HCT116 (cell line): Measurements from ENCODE around the gene COL2A1. TPM values are rescaled to one million over a fixed set of nuclear protein-coding genes. Genes with fewer than 3 reads are reported as not detected.

Experiments used
- ATAC-seq: fragments of 200-7000 bp; cut with Tn5 transposase; 2 replicates; pipeline ENCODE4 v1.9.1; 2020; ENCODE audit warnings: mild to moderate bottlenecking, moderate library complexity
- BruUV-seq: library from RNA; stranded (reverse); fragments of 400-500 nt; replicated peaks from 2 replicates; lab custom pipeline; 2021; lab: Mats Ljungman, UMichigan
- CTCF ChIA-PET: fragments of 300-600 bp; sonication (Branson Sonifier 250); formaldehyde crosslinking; loops from one replicate; lab custom pipeline; 2021; ENCODE audit warnings: antibody characterized with exemption; lab: Charles Lee
- POLR2A ChIA-PET: fragments of 300-600, 350-600 bp; sonication (Branson Sonifier 250); formaldehyde crosslinking; loops from one replicate; lab custom pipeline; 2021; ENCODE audit warnings: antibody characterized with exemption; lab: Charles Lee
- RAD21 ChIA-PET, 2 experiments: fragments of 300-600 bp; sonication (Branson Sonifier 250); formaldehyde crosslinking; loops; one replicate each; lab custom pipeline; 2023; ENCODE audit warnings: low total read pairs in 2 of 2; ENCODE audit not compliant: uncharacterized antibody in 2 of 2, unreplicated experiment in 2 of 2, low non-redundant PET in 1 of 2; lab: Charles Lee
- DNase-seq: peaks from one replicate; pipeline ENCODE4 v3.0.0-alpha.2; 2010; ENCODE audit warnings: low read depth, low spot score
- H2AFZ ChIP-seq: fragments of 200-600 bp; shearing (Covaris generic), sonication (generic); 2 replicates; pipeline ENCODE4 v1.6.1; 2017; ENCODE audit warnings: low read depth, mixed run types, mixed read lengths, antibody characterized with exemption, low read length; ENCODE audit not compliant: poor library complexity, severe bottlenecking
- H3K27ac ChIP-seq: 2 replicates; pipeline ENCODE4 v1.5.1; 2012; ENCODE audit warnings: low read depth, low read length
- H3K27me3 ChIP-seq: fragments of 200-600 bp; sonication (generic); 2 replicates; pipeline ENCODE4 v1.6.1; 2016; ENCODE audit warnings: mixed run types, low read length, mixed read lengths; ENCODE audit not compliant: insufficient read depth
- H3K36me3 ChIP-seq, 2 experiments: fragments of 200-500 bp in 1 of 2; fragments of 200-600 bp in 1 of 2; sonication (Bioruptor generic) in 1 of 2; sonication (generic) in 1 of 2; 2 replicates each; pipeline versions ENCODE4 v1.5.1 to v1.6.1; 2014 to 2016; ENCODE audit warnings: low read length in 2 of 2, inconsistent platforms in 1 of 2, mixed read lengths in 1 of 2, mixed run types in 1 of 2; ENCODE audit not compliant: insufficient read depth in 2 of 2, control insufficient read depth in 1 of 2
- H3K4me1 ChIP-seq, 2 experiments: fragments of 200-600 bp in 1 of 2; sonication (generic) in 1 of 2; 2 replicates each; pipeline versions ENCODE4 v1.5.1 to v1.6.1; 2012 to 2017; ENCODE audit warnings: low read length in 2 of 2, inconsistent platforms in 1 of 2, mild to moderate bottlenecking in 1 of 2, mixed read lengths in 1 of 2, mixed run types in 1 of 2, moderate library complexity in 1 of 2; ENCODE audit not compliant: insufficient read depth in 2 of 2, control insufficient read depth in 1 of 2
- H3K4me2 ChIP-seq: fragments of 200-600 bp; sonication (generic); 2 replicates; pipeline ENCODE4 v1.6.1; 2017; ENCODE audit warnings: mixed run types, low read length, mixed read lengths
- H3K4me3 ChIP-seq, 2 experiments: fragments of 200-600 bp in 1 of 2; sonication (generic) in 1 of 2; replicated peaks in 1 of 2; 2 replicates each; pipeline ENCODE4 v1.5.1; 2011 to 2016; ENCODE audit warnings: low read length in 2 of 2, control low read depth in 1 of 2, low read depth in 1 of 2, mild to moderate bottlenecking in 1 of 2, mixed read lengths in 1 of 2, mixed run types in 1 of 2
- H3K79me2 ChIP-seq: fragments of 200-600 bp; sonication (generic); 2 replicates; pipeline ENCODE4 v1.6.1; 2017; ENCODE audit warnings: mild to moderate bottlenecking, mixed run types, low read length, moderate library complexity, mixed read lengths; ENCODE audit not compliant: insufficient read depth
- H3K9ac ChIP-seq: fragments of 200-600 bp; sonication (generic); 2 replicates; pipeline ENCODE4 v1.6.1; 2016; ENCODE audit warnings: low read length, mixed read lengths
- H3K9me2 ChIP-seq: fragments of 200-600 bp; sonication (generic), shearing (Covaris generic); 2 replicates; pipeline ENCODE4 v1.6.1; 2017; ENCODE audit warnings: mixed run types, mild to moderate bottlenecking, moderate library complexity; ENCODE audit not compliant: insufficient read depth
- H3K9me3 ChIP-seq, 2 experiments: fragments of 200-500 bp in 1 of 2; fragments of 200-600 bp in 1 of 2; sonication (Bioruptor generic) in 1 of 2; sonication (generic) in 1 of 2; 2 replicates each; pipeline ENCODE4 v1.6.1; 2014 to 2017; ENCODE audit warnings: low read length in 2 of 2, mixed read lengths in 2 of 2, inconsistent platforms in 1 of 2, low read depth in 1 of 2, mild to moderate bottlenecking in 1 of 2, mixed run types in 1 of 2, moderate library complexity in 1 of 2; ENCODE audit not compliant: control insufficient read depth in 1 of 2, insufficient read depth in 1 of 2
- H4K20me1 ChIP-seq: fragments of 200-600 bp; sonication (generic), shearing (Covaris generic); 2 replicates; pipeline ENCODE4 v1.6.1; 2017; ENCODE audit warnings: mixed run types, mild to moderate bottlenecking, moderate library complexity; ENCODE audit not compliant: insufficient read depth
- CEBPB ChIP-seq: IDR thresholded peaks from 2 replicates; pipeline ENCODE4 v1.6.1; 2012; ENCODE audit warnings: low read depth
- EGR1 ChIP-seq: IDR thresholded peaks from 2 replicates; pipeline ENCODE4 v1.6.1; 2012; ENCODE audit warnings: low read depth
- ELF1 ChIP-seq: IDR thresholded peaks from 2 replicates; pipeline ENCODE4 v1.6.1; 2012; ENCODE audit warnings: low read depth, borderline replicate concordance
- EZH2 ChIP-seq: fragments of 200-600 bp; sonication (generic); IDR thresholded peaks from 2 replicates; pipeline ENCODE4 v1.6.1; 2017; ENCODE audit warnings: antibody characterized with exemption, mixed run types
- POLR2A ChIP-seq: IDR thresholded peaks from 2 replicates; pipeline ENCODE4 v1.7.0; 2011; ENCODE audit warnings: borderline replicate concordance; ENCODE audit not compliant: insufficient read depth, insufficient read length; ENCODE audit errors: extremely low read depth
- POLR2AphosphoS5 ChIP-seq: IDR thresholded peaks from 2 replicates; pipeline ENCODE4 v1.6.1; 2011; ENCODE audit warnings: mild to moderate bottlenecking, low read depth, low read length, moderate library complexity
- RAD21 ChIP-seq: IDR thresholded peaks from 2 replicates; pipeline ENCODE4 v1.6.1; 2012; ENCODE audit warnings: low read depth, mild to moderate bottlenecking
- SIN3A ChIP-seq: IDR thresholded peaks from 2 replicates; pipeline ENCODE4 v1.6.1; 2012; ENCODE audit warnings: low read depth
- SP1 ChIP-seq: IDR thresholded peaks from 2 replicates; pipeline ENCODE4 v1.6.1; 2012; ENCODE audit warnings: low read depth
- SRF ChIP-seq: IDR thresholded peaks from 2 replicates; pipeline ENCODE4 v1.6.1; 2012; ENCODE audit warnings: low read depth
- TCF7L2 ChIP-seq: IDR thresholded peaks from 2 replicates; pipeline ENCODE4 v1.7.0; 2011; ENCODE audit warnings: borderline replicate concordance, inconsistent platforms; ENCODE audit not compliant: insufficient read depth, insufficient read length; ENCODE audit errors: extremely low read depth
- YY1 ChIP-seq: IDR thresholded peaks from 2 replicates; pipeline ENCODE4 v1.6.1; 2011; ENCODE audit warnings: low read length, low read depth, moderate library complexity, mild to moderate bottlenecking; ENCODE audit not compliant: insufficient replicate concordance; ENCODE audit errors: extremely low read depth
- ZNF274 ChIP-seq: fragments of 200-500 bp; sonication (Bioruptor generic); IDR thresholded peaks from 2 replicates; pipeline ENCODE4 v1.6.1; 2014; ENCODE audit warnings: mild to moderate bottlenecking, low read depth, low read length, inconsistent platforms
- intact Hi-C: fragments of 100-400 bp; cut with micrococcal nuclease; formaldehyde crosslinking; loops from 2 replicates; pipeline ENCODE4 v1.10.0; 2022
- total RNA-seq: library from RNA; stranded (reverse); gene quantifications from one replicate; pipeline ENCODE4 v1.2.1, GENCODE V29; 2021; ENCODE audit not compliant: unreplicated experiment
- TF ChIP-seq, protein P1 (sequence below): IDR thresholded peaks from 2 replicates; pipeline ENCODE4 v1.6.1; 2012; ENCODE audit warnings: low read depth
- TF ChIP-seq, protein P2 (sequence below): IDR thresholded peaks from 2 replicates; pipeline ENCODE4 v1.6.1; 2012
- TF ChIP-seq, protein P3 (sequence below), 3 experiments: fragments of 200-600 bp in 1 of 3; sonication (generic) in 1 of 3; IDR thresholded peaks in 2 of 3; conservative IDR thresholded peaks in 1 of 3; 2 replicates each; pipeline ENCODE4 v1.5.1; 2012 to 2017; ENCODE audit warnings: low read depth in 2 of 3, low read length in 2 of 3, antibody characterized with exemption in 1 of 3, borderline replicate concordance in 1 of 3, control low read depth in 1 of 3, mild to moderate bottlenecking in 1 of 3, mixed read lengths in 1 of 3, mixed run types in 1 of 3, moderate library complexity in 1 of 3; ENCODE audit not compliant: insufficient read depth in 1 of 3

Gene COL2A1
- total RNA-seq, 1 experiment from 2014 or later: 0.22 TPM

DNA sequence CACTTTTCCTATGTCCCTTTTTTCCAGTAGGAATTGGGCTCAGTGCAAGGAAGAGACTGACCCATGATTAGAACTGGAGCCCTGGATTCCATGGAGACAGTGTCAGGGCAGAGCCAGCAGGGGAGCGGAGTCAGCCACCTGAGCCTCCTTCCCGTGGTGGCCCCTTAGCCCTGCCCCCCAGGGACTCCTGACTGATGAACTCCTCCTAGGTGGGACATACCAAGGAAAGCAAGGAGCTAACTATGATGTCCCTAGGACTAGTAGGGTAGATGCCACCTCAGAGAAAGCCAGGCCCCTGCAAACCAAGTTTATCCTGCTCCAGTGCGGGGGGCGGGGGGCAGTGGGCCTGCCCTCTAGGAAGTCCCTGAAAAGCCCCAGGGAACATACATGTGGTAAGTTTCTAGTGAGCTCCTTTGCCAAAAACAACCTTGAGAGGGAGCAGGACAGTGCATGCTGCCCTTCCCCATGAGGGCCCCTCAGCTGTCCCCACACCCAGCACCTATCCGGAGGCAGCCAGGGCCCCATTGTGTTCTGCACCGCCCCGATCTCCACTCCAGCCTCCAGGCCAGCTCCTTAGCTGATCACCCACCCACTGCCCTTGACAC, 6.2 kb upstream of the COL2A1 start (continued):
- TF ChIP-seq, protein P1, sequence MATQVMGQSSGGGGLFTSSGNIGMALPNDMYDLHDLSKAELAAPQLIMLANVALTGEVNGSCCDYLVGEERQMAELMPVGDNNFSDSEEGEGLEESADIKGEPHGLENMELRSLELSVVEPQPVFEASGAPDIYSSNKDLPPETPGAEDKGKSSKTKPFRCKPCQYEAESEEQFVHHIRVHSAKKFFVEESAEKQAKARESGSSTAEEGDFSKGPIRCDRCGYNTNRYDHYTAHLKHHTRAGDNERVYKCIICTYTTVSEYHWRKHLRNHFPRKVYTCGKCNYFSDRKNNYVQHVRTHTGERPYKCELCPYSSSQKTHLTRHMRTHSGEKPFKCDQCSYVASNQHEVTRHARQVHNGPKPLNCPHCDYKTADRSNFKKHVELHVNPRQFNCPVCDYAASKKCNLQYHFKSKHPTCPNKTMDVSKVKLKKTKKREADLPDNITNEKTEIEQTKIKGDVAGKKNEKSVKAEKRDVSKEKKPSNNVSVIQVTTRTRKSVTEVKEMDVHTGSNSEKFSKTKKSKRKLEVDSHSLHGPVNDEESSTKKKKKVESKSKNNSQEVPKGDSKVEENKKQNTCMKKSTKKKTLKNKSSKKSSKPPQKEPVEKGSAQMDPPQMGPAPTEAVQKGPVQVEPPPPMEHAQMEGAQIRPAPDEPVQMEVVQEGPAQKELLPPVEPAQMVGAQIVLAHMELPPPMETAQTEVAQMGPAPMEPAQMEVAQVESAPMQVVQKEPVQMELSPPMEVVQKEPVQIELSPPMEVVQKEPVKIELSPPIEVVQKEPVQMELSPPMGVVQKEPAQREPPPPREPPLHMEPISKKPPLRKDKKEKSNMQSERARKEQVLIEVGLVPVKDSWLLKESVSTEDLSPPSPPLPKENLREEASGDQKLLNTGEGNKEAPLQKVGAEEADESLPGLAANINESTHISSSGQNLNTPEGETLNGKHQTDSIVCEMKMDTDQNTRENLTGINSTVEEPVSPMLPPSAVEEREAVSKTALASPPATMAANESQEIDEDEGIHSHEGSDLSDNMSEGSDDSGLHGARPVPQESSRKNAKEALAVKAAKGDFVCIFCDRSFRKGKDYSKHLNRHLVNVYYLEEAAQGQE: no peak
- TF ChIP-seq YY1 (no peak), POLR2A (no peak), SRF (no peak), EGR1 (no peak)
- TF ChIP-seq, all 23 proteins: peak for 0

DNA sequence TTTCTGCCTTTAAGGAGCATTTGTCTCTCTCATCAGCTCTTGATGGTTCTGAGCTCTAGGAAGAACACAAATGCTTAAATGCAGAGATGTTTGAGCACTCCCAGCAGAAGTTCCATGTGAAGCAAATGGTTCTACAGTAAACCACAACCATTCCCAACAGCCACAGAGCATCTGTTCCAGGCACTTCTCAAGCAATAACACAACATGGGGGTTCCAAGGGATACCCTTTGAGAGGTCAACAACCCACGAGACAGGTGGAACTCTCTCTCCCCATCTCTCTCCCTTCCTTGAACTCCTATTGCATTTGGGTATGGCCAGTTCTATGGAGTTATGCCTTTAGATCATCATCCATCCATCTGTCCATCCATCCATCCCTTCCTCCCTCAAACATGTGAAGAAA, 5.2 kb upstream of the COL2A1 start:
- no TSS peak for BruUV-seq
- TF ChIP-seq ELF1 (no peak), SP1 (no peak), EZH2 (no peak), POLR2AphosphoS5 (no peak), ZNF274 (no peak), EGR1 (no peak), CEBPB (no peak), TCF7L2 (no peak), RAD21 (no peak), SRF (no peak), POLR2A (no peak), SIN3A (no peak)
- TF ChIP-seq, protein P2, sequence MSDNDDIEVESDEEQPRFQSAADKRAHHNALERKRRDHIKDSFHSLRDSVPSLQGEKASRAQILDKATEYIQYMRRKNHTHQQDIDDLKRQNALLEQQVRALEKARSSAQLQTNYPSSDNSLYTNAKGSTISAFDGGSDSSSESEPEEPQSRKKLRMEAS: no peak
- TF ChIP-seq, protein P1: no peak
- TF ChIP-seq, protein P3, sequence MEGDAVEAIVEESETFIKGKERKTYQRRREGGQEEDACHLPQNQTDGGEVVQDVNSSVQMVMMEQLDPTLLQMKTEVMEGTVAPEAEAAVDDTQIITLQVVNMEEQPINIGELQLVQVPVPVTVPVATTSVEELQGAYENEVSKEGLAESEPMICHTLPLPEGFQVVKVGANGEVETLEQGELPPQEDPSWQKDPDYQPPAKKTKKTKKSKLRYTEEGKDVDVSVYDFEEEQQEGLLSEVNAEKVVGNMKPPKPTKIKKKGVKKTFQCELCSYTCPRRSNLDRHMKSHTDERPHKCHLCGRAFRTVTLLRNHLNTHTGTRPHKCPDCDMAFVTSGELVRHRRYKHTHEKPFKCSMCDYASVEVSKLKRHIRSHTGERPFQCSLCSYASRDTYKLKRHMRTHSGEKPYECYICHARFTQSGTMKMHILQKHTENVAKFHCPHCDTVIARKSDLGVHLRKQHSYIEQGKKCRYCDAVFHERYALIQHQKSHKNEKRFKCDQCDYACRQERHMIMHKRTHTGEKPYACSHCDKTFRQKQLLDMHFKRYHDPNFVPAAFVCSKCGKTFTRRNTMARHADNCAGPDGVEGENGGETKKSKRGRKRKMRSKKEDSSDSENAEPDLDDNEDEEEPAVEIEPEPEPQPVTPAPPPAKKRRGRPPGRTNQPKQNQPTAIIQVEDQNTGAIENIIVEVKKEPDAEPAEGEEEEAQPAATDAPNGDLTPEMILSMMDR (IDR thresholded peaks at IDR 0.05 in 2 of 3, conservative IDR thresholded peaks at IDR 0.05 in 1 of 3; ENCODE audit: borderline replicate concordance in 1 of 3, insufficient read depth in 1 of 3, low read depth in 2 of 3, low read length in 2 of 3): no peak

More for the DNA sequence above, 5.2 kb upstream of the COL2A1 start:
- Histone ChIP-seq H3K4me3 (no peak overlapping the region), H3K27me3 (peaks cover 8% of the 10 kb centered on the region; the same call in 1 of the 2 replicates), H2AFZ (no peak overlapping the region), H3K27ac (no peak overlapping the region), H3K4me2 (no peak overlapping the region), H3K9ac (no peak overlapping the region), H3K9me2 (no peaks in the 10 kb centered on the region), H3K79me2 (no peaks in the 10 kb centered on the region), H3K4me1 (no peaks in the 10 kb centered on the region), H3K9me3 (no peaks in the 10 kb centered on the region), H4K20me1 (no peaks in the 10 kb centered on the region), H3K36me3 (no peaks in the 10 kb centered on the region)
- RAD21 ChIA-PET: no interaction called here
- CTCF ChIA-PET: no interaction called here
- DNase-seq (no peak), ATAC-seq (no peak)
- intact Hi-C loops: no loop called here
- POLR2A ChIA-PET: no interaction called here
